ENCODE measurements around the gene TAC3.

DNA sequence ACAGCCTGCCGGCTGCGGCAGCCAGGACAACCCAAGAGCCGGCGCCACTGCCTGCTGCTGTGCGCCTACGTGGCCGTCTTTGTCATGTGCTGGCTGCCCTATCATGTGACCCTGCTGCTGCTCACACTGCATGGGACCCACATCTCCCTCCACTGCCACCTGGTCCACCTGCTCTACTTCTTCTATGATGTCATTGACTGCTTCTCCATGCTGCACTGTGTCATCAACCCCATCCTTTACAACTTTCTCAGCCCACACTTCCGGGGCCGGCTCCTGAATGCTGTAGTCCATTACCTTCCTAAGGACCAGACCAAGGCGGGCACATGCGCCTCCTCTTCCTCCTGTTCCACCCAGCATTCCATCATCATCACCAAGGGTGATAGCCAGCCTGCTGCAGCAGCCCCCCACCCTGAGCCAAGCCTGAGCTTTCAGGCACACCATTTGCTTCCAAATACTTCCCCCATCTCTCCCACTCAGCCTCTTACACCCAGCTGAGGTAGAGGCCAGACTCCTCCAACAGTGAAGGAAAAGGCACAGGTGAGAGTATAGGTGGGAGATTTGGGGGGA is 20.3 kb downstream of the TAC3 start:
- TF ChIP-seq, protein P1, sequence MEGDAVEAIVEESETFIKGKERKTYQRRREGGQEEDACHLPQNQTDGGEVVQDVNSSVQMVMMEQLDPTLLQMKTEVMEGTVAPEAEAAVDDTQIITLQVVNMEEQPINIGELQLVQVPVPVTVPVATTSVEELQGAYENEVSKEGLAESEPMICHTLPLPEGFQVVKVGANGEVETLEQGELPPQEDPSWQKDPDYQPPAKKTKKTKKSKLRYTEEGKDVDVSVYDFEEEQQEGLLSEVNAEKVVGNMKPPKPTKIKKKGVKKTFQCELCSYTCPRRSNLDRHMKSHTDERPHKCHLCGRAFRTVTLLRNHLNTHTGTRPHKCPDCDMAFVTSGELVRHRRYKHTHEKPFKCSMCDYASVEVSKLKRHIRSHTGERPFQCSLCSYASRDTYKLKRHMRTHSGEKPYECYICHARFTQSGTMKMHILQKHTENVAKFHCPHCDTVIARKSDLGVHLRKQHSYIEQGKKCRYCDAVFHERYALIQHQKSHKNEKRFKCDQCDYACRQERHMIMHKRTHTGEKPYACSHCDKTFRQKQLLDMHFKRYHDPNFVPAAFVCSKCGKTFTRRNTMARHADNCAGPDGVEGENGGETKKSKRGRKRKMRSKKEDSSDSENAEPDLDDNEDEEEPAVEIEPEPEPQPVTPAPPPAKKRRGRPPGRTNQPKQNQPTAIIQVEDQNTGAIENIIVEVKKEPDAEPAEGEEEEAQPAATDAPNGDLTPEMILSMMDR (IDR thresholded peaks at IDR 0.05), result no peak
- TF ChIP-seq POLR2AphosphoS5 (IDR thresholded peaks at IDR 0.05) (no peak), POLR2A (IDR thresholded peaks at IDR 0.05) (no peak)

All from prostate gland (tissue), 2 donors.